HepG2 (cell line): ENCODE measurements around the gene LAPTM4A. TPM values are rescaled to one million over a fixed set of nuclear protein-coding genes. Genes with fewer than 3 reads are reported as not detected.

ENCODE experiments used
- ATAC-seq: fragments of 200-7000 bp; cut with Tn5 transposase; 3 replicates; pipeline ENCODE4 v1.9.1; 2020; ENCODE audit warnings: mild to moderate bottlenecking, moderate library complexity
- BruUV-seq: library from RNA; stranded (reverse); fragments of 400-500 nt; replicated peaks from 2 replicates; lab custom pipeline; 2021; lab: Mats Ljungman, UMichigan
- CTCF ChIA-PET: fragments of 300-600 bp; formaldehyde crosslinking; extraction: SDS; loops from one replicate; lab custom pipeline; 2021; ENCODE audit warnings: low total read pairs, inconsistent platforms, low intra/inter-chr PET ratio; lab: Yijun Ruan, JAX
- POLR2A ChIA-PET: fragments of 350-600 bp; sonication (Branson Sonifier 250); formaldehyde crosslinking; loops from one replicate; lab custom pipeline; 2020; ENCODE audit warnings: antibody characterized with exemption, inconsistent platforms; lab: Yijun Ruan, JAX
- DNase-seq: peaks from one replicate; pipeline ENCODE4 v3.0.0-alpha.2; 2015; ENCODE audit warnings: low spot score
- FAIRE-seq: peaks from 3 replicates; lab custom pipeline; 2011; peaks lifted over from hg19 to GRCh38; lab: Jason Lieb, UNC
- H2AFZ ChIP-seq: one replicate; pipeline ENCODE4 v1.6.1; 2011; ENCODE audit warnings: low read length, inconsistent platforms
- H3K27ac ChIP-seq: fragments of 300-600 bp; 3 replicates; pipeline ENCODE4 v1.8.0; 2011; ENCODE audit warnings: mixed run types, mild to moderate bottlenecking, mixed read lengths, low read length, inconsistent platforms; ENCODE audit not compliant: insufficient read depth; ENCODE audit errors: extremely low read length
- H3K27me3 ChIP-seq, 2 experiments: fragments of 200-600 bp in 1 of 2; 2 replicates in 1 of 2; 3 replicates in 1 of 2; pipeline versions ENCODE4 v1.6.0 to v1.8.0; 2011; ENCODE audit warnings: low read length in 2 of 2, mild to moderate bottlenecking in 2 of 2, moderate library complexity in 2 of 2, inconsistent platforms in 1 of 2; ENCODE audit not compliant: insufficient read depth in 2 of 2, control insufficient read depth in 1 of 2
- H3K36me3 ChIP-seq, 2 experiments: fragments of 200-600 bp in 1 of 2; replicated peaks in 1 of 2; 2 replicates in 1 of 2; 3 replicates in 1 of 2; pipeline versions ENCODE4 v1.5.1 to v1.8.0; 2011; ENCODE audit warnings: low read length in 2 of 2, inconsistent platforms in 1 of 2; ENCODE audit not compliant: insufficient read depth in 2 of 2, control insufficient read depth in 1 of 2
- H3K4me1 ChIP-seq: 2 replicates; pipeline ENCODE4 v1.5.1; 2012; ENCODE audit warnings: low read length, inconsistent platforms; ENCODE audit not compliant: insufficient read depth
- H3K4me2 ChIP-seq: 2 replicates; pipeline ENCODE4 v1.6.0; 2011; ENCODE audit warnings: low read depth, low read length, inconsistent platforms
- H3K4me3 ChIP-seq, 3 experiments: fragments of 200-600 bp in 1 of 3; sonication (generic), shearing (Covaris generic) in 1 of 3; replicated peaks in 1 of 3; 2 replicates each; pipeline ENCODE4 v1.5.1; 2011 to 2016; ENCODE audit warnings: low read length in 3 of 3, inconsistent platforms in 2 of 3, low read depth in 2 of 3, mild to moderate bottlenecking in 2 of 3, control low read depth in 1 of 3, mixed read lengths in 1 of 3; ENCODE audit not compliant: insufficient read depth in 1 of 3
- H3K79me2 ChIP-seq: one replicate; pipeline ENCODE4 v1.6.1; 2011; ENCODE audit warnings: low read length, inconsistent platforms; ENCODE audit not compliant: insufficient read depth
- H3K9ac ChIP-seq: 2 replicates; pipeline ENCODE4 v1.6.0; 2011; ENCODE audit warnings: mild to moderate bottlenecking, low read depth, low read length, inconsistent platforms; ENCODE audit not compliant: insufficient read depth
- H3K9me3 ChIP-seq: 2 replicates; pipeline ENCODE4 v1.5.1; 2012; ENCODE audit warnings: mild to moderate bottlenecking, low read length
- H4K20me1 ChIP-seq: 2 replicates; pipeline ENCODE4 v1.6.0; 2011; ENCODE audit warnings: inconsistent platforms, mild to moderate bottlenecking, low read length, moderate library complexity; ENCODE audit not compliant: insufficient read depth
- JUND ChIP-seq: sonication (generic); formaldehyde crosslinking; IDR thresholded peaks from 2 replicates; pipeline ENCODE4 v1.8.0; 2022; ENCODE audit warnings: mild to moderate bottlenecking, missing genetic modification reagents
- KAT2B ChIP-seq: fragments of 150-350 bp; IDR thresholded peaks from 2 replicates; pipeline ENCODE4 v1.6.1; 2014; ENCODE audit warnings: low read depth, low read length, borderline replicate concordance
- MAFF ChIP-seq: IDR thresholded peaks from 2 replicates; pipeline ENCODE4 v1.6.1; 2011; ENCODE audit warnings: low read depth, low read length, improper control_type of control experiment
- MAFK ChIP-seq, 2 experiments: IDR thresholded peaks in 1 of 2; conservative IDR thresholded peaks in 1 of 2; 2 replicates each; pipeline ENCODE4 v1.6.1; 2011; ENCODE audit warnings: improper control_type of control experiment in 2 of 2, low read length in 2 of 2
- SOX5 ChIP-seq: IDR thresholded peaks from 2 replicates; pipeline ENCODE4 v1.6.1; 2016; ENCODE audit warnings: borderline replicate concordance
- ZNF512B ChIP-seq: sonication (generic); formaldehyde crosslinking; IDR thresholded peaks from 2 replicates; pipeline ENCODE4 v1.5.1; 2020; ENCODE audit warnings: missing genetic modification reagents, mild to moderate bottlenecking, borderline replicate concordance
- ZNF563 ChIP-seq: sonication (generic); formaldehyde crosslinking; IDR thresholded peaks from 2 replicates; pipeline ENCODE4 v1.8.0; 2022; ENCODE audit warnings: mild to moderate bottlenecking, moderate library complexity, missing genetic modification reagents
- WGBS: methylation state at CpG from one replicate; pipeline ENCODE4 v1.1.6; 2017; ENCODE audit warnings: low lambda C conversion rate; 5-methylcytosine and 5-hydroxymethylcytosine counted together
- in situ Hi-C: cut with HindIII; loops from 2 replicates; pipeline ENCODE4 v1.10.0; 2017; ENCODE audit warnings: low pct_unique_long_range_greater_than_20kb; ENCODE audit not compliant: extremely low pct_ligation_motif_present
- intact Hi-C: fragments of 100-400 bp; cut with micrococcal nuclease; formaldehyde crosslinking; loops from one replicate; pipeline ENCODE4 v1.10.0; 2022; ENCODE audit not compliant: unreplicated experiment
- polyA plus RNA-seq, 8 experiments: library from polyadenylated mRNA; depleted of rRNA in 3 of 8; stranded (reverse) in 7 of 8; unstranded in 1 of 8; fragments of >200 nt; fragmentation: Illumina TruSeq in 4 of 8; extraction: Trizol in 4 of 8; gene quantifications; 2 replicates each; pipeline versions ENCODE4 v1.2.1 to v1.2.3, GENCODE V29; 2011 to 2016; ENCODE audit warnings: low read depth in 4 of 8, missing spikeins in 1 of 8, mixed read lengths in 1 of 8; ENCODE audit not compliant: insufficient read depth in 1 of 8
- total RNA-seq, 5 experiments: library from RNA; depleted of rRNA; stranded (reverse); fragments of >200 nt; fragmentation: Illumina TruSeq; extraction: Trizol; gene quantifications; 2 replicates each; pipeline ENCODE4 v1.2.3, GENCODE V29; 2016; ENCODE audit warnings: low read depth in 1 of 5
- TF ChIP-seq, protein P1 (sequence below): sonication (generic); formaldehyde crosslinking; IDR thresholded peaks from 2 replicates; pipeline ENCODE4 v1.5.0; 2020; ENCODE audit warnings: mild to moderate bottlenecking, missing genetic modification reagents, moderate library complexity
- TF ChIP-seq, protein P2 (sequence below): sonication (generic); formaldehyde crosslinking; IDR thresholded peaks from 2 replicates; pipeline ENCODE4 v1.5.0; 2020; ENCODE audit warnings: missing genetic modification reagents

LAPTM4A gene
- total and polyA plus RNA-seq, 2 of the 13 experiments (the other 11 are each of a cell fraction or from before 2014, with no cell fraction given): 116 to 558 TPM

- TF ChIP-seq JUND (CRISPR knock-in tag) (no peak), MAFK (conservative IDR thresholded peaks at IDR 0.05 in 1 of 2, IDR thresholded peaks at IDR 0.05 in 1 of 2; ENCODE audit: low read length in 2 of 2) (peak; percentile 58 to 66; a peak in 2 of 4 replicates), MAFF (peak; percentile 35)
- DNase-seq (no peak), FAIRE-seq (no peak), ATAC-seq (no peak)
- Histone ChIP-seq H3K9ac (no peak overlapping the region), H3K4me1 (peaks cover 72% of the 10 kb centered on the region), H3K4me2 (no peak overlapping the region), H4K20me1 (no peaks in the 10 kb centered on the region), H2AFZ (no peak overlapping the region), H3K4me3 (no peak overlapping the region), H3K9me3 (no peaks in the 10 kb centered on the region), H3K27me3 (no peaks in the 10 kb centered on the region; a peak in 1 of 5 replicates), H3K36me3 (no peaks in the 10 kb centered on the region), H3K27ac (no peak overlapping the region), H3K79me2 (no peaks in the 10 kb centered on the region)
- BruUV-seq: no TSS peak
- intact Hi-C loops: loop anchor here (2.0 kb wide), 1 partner anchor 15 kb away; no protein-coding TSS in a partner anchor
- 96% methylated on average over 3 of the region's 3 CpGs for WGBS
- CTCF ChIA-PET: no interaction called here
- POLR2A ChIA-PET: no interaction called here
- in situ Hi-C loops: no loop called here
These were observed 16.7 kb upstream of the LAPTM4A start for GRCh38 chr2:20067992-20068584.

GRCh38 chr2:20065885-20066602, 14.6 kb upstream of the LAPTM4A start:
- no TSS peak for BruUV-seq
- Histone ChIP-seq H3K4me3 (peak overlapping the region in 2 of 3 experiments; percentile 25 to 70; a peak in 5 of 6 replicates), H3K9ac (peak overlapping the region; percentile 35), H3K4me2 (peak overlapping the region; percentile 86), H4K20me1 (no peaks in the 10 kb centered on the region), H3K27ac (peak overlapping the region; percentile 1), H3K79me2 (no peaks in the 10 kb centered on the region), H3K27me3 (no peaks in the 10 kb centered on the region), H3K9me3 (no peaks in the 10 kb centered on the region), H3K36me3 (no peaks in the 10 kb centered on the region), H2AFZ (no peak overlapping the region), H3K4me1 (peaks cover 67% of the 10 kb centered on the region)
- DNase-seq (peak; percentile 95), FAIRE-seq (peak; percentile 82), ATAC-seq (peak; percentile 92)
- 6% methylated on average over 6 of the region's 6 CpGs for WGBS
- ChIA-PET CTCF (no interaction called here), POLR2A (interaction anchor here (1.2 to 7.0 kb wide), 4 partner anchors 11 to 29 kb away, joined by 3 to 105 read pairs (median 6); partner anchors contain the start of gene LAPTM4A)
- in situ Hi-C loops: no loop called here
- intact Hi-C loops: loop anchor here (1.0 to 2.0 kb wide), 2 partner anchors 13 to 27 kb away; no protein-coding TSS in a partner anchor
- TF ChIP-seq SOX5 (CRISPR knock-in tag) (peak; percentile 98), ZNF563 (no peak), ZNF512B (no peak), KAT2B (no peak)
- TF ChIP-seq, protein P1, sequence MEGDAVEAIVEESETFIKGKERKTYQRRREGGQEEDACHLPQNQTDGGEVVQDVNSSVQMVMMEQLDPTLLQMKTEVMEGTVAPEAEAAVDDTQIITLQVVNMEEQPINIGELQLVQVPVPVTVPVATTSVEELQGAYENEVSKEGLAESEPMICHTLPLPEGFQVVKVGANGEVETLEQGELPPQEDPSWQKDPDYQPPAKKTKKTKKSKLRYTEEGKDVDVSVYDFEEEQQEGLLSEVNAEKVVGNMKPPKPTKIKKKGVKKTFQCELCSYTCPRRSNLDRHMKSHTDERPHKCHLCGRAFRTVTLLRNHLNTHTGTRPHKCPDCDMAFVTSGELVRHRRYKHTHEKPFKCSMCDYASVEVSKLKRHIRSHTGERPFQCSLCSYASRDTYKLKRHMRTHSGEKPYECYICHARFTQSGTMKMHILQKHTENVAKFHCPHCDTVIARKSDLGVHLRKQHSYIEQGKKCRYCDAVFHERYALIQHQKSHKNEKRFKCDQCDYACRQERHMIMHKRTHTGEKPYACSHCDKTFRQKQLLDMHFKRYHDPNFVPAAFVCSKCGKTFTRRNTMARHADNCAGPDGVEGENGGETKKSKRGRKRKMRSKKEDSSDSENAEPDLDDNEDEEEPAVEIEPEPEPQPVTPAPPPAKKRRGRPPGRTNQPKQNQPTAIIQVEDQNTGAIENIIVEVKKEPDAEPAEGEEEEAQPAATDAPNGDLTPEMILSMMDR: no peak
- TF ChIP-seq, protein P2, sequence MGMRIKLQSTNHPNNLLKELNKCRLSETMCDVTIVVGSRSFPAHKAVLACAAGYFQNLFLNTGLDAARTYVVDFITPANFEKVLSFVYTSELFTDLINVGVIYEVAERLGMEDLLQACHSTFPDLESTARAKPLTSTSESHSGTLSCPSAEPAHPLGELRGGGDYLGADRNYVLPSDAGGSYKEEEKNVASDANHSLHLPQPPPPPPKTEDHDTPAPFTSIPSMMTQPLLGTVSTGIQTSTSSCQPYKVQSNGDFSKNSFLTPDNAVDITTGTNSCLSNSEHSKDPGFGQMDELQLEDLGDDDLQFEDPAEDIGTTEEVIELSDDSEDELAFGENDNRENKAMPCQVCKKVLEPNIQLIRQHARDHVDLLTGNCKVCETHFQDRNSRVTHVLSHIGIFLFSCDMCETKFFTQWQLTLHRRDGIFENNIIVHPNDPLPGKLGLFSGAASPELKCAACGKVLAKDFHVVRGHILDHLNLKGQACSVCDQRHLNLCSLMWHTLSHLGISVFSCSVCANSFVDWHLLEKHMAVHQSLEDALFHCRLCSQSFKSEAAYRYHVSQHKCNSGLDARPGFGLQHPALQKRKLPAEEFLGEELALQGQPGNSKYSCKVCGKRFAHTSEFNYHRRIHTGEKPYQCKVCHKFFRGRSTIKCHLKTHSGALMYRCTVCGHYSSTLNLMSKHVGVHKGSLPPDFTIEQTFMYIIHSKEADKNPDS (CRISPR knock-in tag): no peak
